ENCODE results near the gene SLC17A7.

GRCh38 chr19:49470615-49470978, 29.3 kb upstream of the SLC17A7 start:
- TF ChIP-seq CTCF (IDR thresholded peaks at IDR 0.05; ENCODE audit: extremely low read depth in 1 of 2, insufficient read depth in 1 of 2, low read depth in 1 of 2, low read length in 2 of 2) = no peak
- TF ChIP-seq POLR2A (IDR thresholded peaks at IDR 0.05; ENCODE audit: low read depth, low read length) = no peak
- no peak for TF ChIP-seq EZH2 (IDR thresholded peaks at IDR 0.05; ENCODE audit: borderline replicate concordance, low read depth, low read length, severe bottlenecking)
- no peak for TF ChIP-seq FOS (IDR thresholded peaks at IDR 0.05; ENCODE audit: borderline replicate concordance, insufficient read depth, low read length)
- no peak for TF ChIP-seq POLR2AphosphoS5 (IDR thresholded peaks at IDR 0.05; ENCODE audit: insufficient read depth, low read depth, low read length)
